OCI-LY1 (cell line): Measurements from ENCODE around the gene FSHB.

Source experiments
- H2AFZ ChIP-seq: fragments of 200-600 bp; sonication (generic), shearing (Covaris generic); 2 replicates; pipeline ENCODE4 v1.6.0; 2014; ENCODE audit warnings: antibody characterized with exemption, mild to moderate bottlenecking, low read length
- H3F3A ChIP-seq: fragments of 200-600 bp; sonication (generic), shearing (Covaris generic); 2 replicates; pipeline ENCODE4 v1.6.0; 2014; ENCODE audit warnings: mild to moderate bottlenecking, antibody characterized with exemption, low read length, moderate library complexity; ENCODE audit not compliant: insufficient read depth
- H3K27ac ChIP-seq: fragments of 200-600 bp; sonication (generic); 2 replicates; pipeline ENCODE4 v1.5.1; 2014; ENCODE audit warnings: low read length, mixed run types, mild to moderate bottlenecking, low read depth; ENCODE audit not compliant: poor library complexity, severe bottlenecking
- H3K27me3 ChIP-seq: fragments of 200-600 bp; sonication (generic); 2 replicates; pipeline ENCODE4 v1.6.0; 2014; ENCODE audit warnings: antibody characterized with exemption, mild to moderate bottlenecking, low read length, moderate library complexity; ENCODE audit not compliant: insufficient read depth
- H3K36me3 ChIP-seq: fragments of 200-600 bp; sonication (generic); 2 replicates; pipeline ENCODE4 v1.6.1; 2014; ENCODE audit warnings: mild to moderate bottlenecking, antibody characterized with exemption, low read length, moderate library complexity, mixed read lengths; ENCODE audit not compliant: insufficient read depth
- H3K4me1 ChIP-seq: fragments of 200-600 bp; sonication (generic); 2 replicates; pipeline ENCODE4 v1.5.1; 2014; ENCODE audit warnings: mild to moderate bottlenecking, low read length, moderate library complexity; ENCODE audit not compliant: insufficient read depth, severe bottlenecking
- H3K4me2 ChIP-seq: fragments of 200-600 bp; sonication (generic), shearing (Covaris generic); 2 replicates; pipeline ENCODE4 v1.6.1; 2014; ENCODE audit warnings: low read length
- H3K4me3 ChIP-seq: fragments of 200-600 bp; sonication (generic); 2 replicates; pipeline ENCODE4 v1.5.1; 2014; ENCODE audit warnings: low read length, low read depth, mild to moderate bottlenecking, mixed read lengths; ENCODE audit not compliant: poor library complexity, severe bottlenecking
- H3K79me2 ChIP-seq: fragments of 200-600 bp; shearing (Covaris generic); 2 replicates; pipeline ENCODE4 v1.6.1; 2016; ENCODE audit warnings: mixed run types, low read length, mixed read lengths; ENCODE audit not compliant: insufficient read depth
- H3K9ac ChIP-seq: fragments of 200-600 bp; sonication (generic), shearing (Covaris generic); 2 replicates; pipeline ENCODE4 v1.6.1; 2014; ENCODE audit warnings: mild to moderate bottlenecking, low read length, mixed read lengths
- H3K9me2 ChIP-seq: fragments of 200-600 bp; sonication (generic), shearing (Covaris generic); 2 replicates; pipeline ENCODE4 v1.6.1; 2014; ENCODE audit warnings: low read depth, mild to moderate bottlenecking, low read length, mixed read lengths
- H3K9me3 ChIP-seq: fragments of 200-600 bp; shearing (Covaris generic); 2 replicates; pipeline ENCODE4 v1.6.1; 2014; ENCODE audit warnings: low read length, mixed read lengths
- H4K20me1 ChIP-seq: fragments of 200-600 bp; sonication (generic), shearing (Covaris generic); 2 replicates; pipeline ENCODE4 v1.6.0; 2016; ENCODE audit warnings: mild to moderate bottlenecking, low read length; ENCODE audit not compliant: insufficient read depth
- CTCF ChIP-seq: fragments of 200-600 bp; sonication (generic), shearing (Covaris generic); IDR thresholded peaks from 2 replicates; pipeline ENCODE4 v1.5.1; 2017; ENCODE audit warnings: mild to moderate bottlenecking, antibody characterized with exemption, low read length, moderate library complexity, mixed read lengths
- EZH2 ChIP-seq: fragments of 200-600 bp; sonication (generic), shearing (Covaris generic); IDR thresholded peaks from 2 replicates; pipeline ENCODE4 v1.8.0; 2017; ENCODE audit warnings: borderline replicate concordance, mixed run types, mild to moderate bottlenecking, antibody characterized with exemption, low read length, moderate library complexity, mixed read lengths

FSHB gene

GRCh38 chr11:30218278-30218677 lies 12.5 kb upstream of the FSHB start:
- Histone ChIP-seq H3K9me2 (no peaks in the 10 kb centered on the region), H4K20me1 (no peaks in the 10 kb centered on the region), H3K9me3 (no peaks in the 10 kb centered on the region), H3K4me1 (no peaks in the 10 kb centered on the region), H3K36me3 (no peaks in the 10 kb centered on the region; the same call in 1 of the 2 replicates), H3K9ac (no peak overlapping the region), H2AFZ (no peak overlapping the region), H3K4me2 (no peak overlapping the region), H3K79me2 (no peaks in the 10 kb centered on the region), H3K4me3 (no peak overlapping the region), H3K27ac (no peak overlapping the region), H3K27me3 (no peaks in the 10 kb centered on the region), H3F3A (no peaks in the 10 kb centered on the region)
- no peak for TF ChIP-seq CTCF
- no peak for TF ChIP-seq EZH2

- no peaks in the 10 kb centered on the region for H3K79me2 ChIP-seq
- H2AFZ ChIP-seq, result no peak overlapping the region
- H3F3A ChIP-seq, result no peaks in the 10 kb centered on the region
- H3K9ac ChIP-seq, result no peak overlapping the region
- no peaks in the 10 kb centered on the region for H3K36me3 ChIP-seq
- H3K4me2 ChIP-seq, result no peak overlapping the region
- H3K9me2 ChIP-seq, result no peaks in the 10 kb centered on the region
- no peaks in the 10 kb centered on the region for H3K4me1 ChIP-seq
- no peak overlapping the region for H3K27ac ChIP-seq
- H3K4me3 ChIP-seq, result no peak overlapping the region
- no peaks in the 10 kb centered on the region for H4K20me1 ChIP-seq
- no peaks in the 10 kb centered on the region for H3K27me3 ChIP-seq
- 0 out of 2 replicates have a peak, but pooled peaks cover 5% of the 10 kb centered on the region for H3K9me3 ChIP-seq
- TF ChIP-seq EZH2 (no peak), CTCF (no peak)
These were observed 5.2 kb upstream of the FSHB start for GRCh38 chr11:30225642-30226041.

- Histone ChIP-seq H3K9ac (no peak overlapping the region), H3K4me2 (no peak overlapping the region), H3K79me2 (no peaks in the 10 kb centered on the region), H3K9me3 (0 out of 2 replicates have a peak, but pooled peaks cover 5% of the 10 kb centered on the region), H3K4me1 (no peaks in the 10 kb centered on the region), H3F3A (no peaks in the 10 kb centered on the region), H3K27me3 (no peaks in the 10 kb centered on the region), H3K36me3 (no peaks in the 10 kb centered on the region), H3K27ac (no peak overlapping the region), H4K20me1 (no peaks in the 10 kb centered on the region), H3K9me2 (no peaks in the 10 kb centered on the region), H3K4me3 (no peak overlapping the region), H2AFZ (no peak overlapping the region)
- TF ChIP-seq EZH2, result no peak
- no peak for TF ChIP-seq CTCF
These were observed 2.4 kb upstream of the FSHB start for GRCh38 chr11:30228323-30228884.
